Airway epithelial cell (primary cell): ENCODE results near the gene GLCE. TPM values are rescaled to one million over a fixed set of nuclear protein-coding genes. Genes with fewer than 3 reads are reported as not detected.

ENCODE experiments used
- total RNA-seq: library from RNA; depleted of rRNA; stranded (reverse); fragments of >200 nt; gene quantifications from 2 replicates; pipeline ENCODE4 v1.2.3, GENCODE V29; 2015

The GLCE gene
- total RNA-seq, result 10.1 and 11.8 TPM in 2 replicates

DNA sequence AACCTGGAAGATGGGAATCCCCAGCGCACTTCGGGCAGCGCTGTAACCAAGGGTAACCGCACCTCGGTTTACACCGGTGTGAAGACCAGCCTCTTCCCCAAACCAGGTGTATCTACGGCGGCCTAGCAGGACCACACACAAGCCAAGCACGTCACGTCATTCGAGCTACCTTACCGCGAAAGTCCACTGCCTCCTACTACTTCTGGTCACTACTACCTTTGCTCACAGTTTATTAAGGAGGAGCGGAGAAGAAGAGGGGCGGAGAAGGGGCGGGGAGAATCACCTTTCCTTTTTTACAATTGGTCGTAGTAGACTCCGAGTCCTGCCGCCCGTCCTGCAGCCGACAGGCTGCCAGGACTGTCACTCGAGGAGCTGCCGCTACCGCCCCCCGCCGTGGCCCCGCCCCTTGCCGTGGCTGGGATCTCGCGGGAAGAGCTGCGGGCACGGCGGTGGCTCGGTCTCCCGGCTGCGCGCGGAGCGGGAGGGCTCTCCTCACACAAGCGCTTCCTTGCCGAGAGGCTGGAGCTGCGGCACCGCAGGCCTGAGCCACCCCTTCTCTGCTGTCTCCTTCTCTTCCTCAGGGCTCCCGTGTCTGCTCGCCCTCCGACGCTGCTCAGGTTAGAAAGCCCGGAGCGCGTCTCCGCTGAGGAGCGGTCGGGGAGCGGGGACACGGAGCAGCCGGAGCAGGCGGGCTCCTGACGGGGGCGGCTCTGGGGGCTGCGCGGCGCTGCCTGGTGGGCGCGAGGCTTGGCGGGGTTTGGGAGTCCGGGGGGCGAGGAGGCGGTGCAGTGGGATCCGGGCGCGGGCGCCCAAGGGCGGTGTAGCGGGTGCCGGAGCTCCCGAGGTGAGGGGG lies at the start of gene GLCE:
GLCE (plus strand) TSS at position 495 of the 853 bp plus-strand sequence. CDS start 95,172 bp downstream, outside the sequence.

DNA sequence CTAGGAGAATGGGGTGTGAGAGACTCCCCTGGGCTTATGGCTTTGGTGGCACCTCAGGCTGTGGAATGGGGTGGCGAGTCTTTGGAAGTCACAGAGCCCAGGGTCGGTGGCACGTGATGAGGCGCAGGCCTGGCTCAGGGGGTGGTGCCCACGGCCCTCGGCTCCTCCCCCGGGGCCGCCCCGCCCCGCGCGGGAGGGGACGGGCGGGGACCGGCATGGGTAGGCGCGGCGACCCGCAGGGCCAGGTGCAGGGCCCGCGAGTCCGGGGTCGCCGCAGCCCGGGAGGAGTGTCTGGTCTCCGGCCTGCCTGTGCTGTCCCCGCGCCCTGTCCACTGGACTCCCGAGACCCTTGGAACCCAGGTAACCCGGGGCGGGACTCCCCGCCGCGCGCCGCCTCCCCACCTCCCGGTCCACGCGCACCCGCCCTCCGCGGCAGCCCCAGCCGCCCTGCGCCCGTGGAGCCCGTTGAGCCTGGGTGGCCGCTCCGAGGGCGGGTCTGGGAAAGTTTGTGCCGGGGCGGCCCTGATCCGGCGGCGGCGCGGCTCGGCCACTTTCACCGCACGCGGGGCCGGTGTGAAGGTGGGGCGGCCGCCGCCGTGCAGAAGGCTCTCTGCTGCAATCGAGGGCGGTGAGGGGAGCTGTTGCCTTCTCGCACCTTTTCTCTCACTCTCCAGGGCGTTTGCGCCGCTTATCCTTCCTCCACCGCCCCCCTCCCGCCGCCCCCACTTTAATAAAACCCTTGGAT lies 138.4 kb downstream of the GLCE start, which contains the start of gene PAQR5:
PAQR5 (plus strand) TSS at position 216 of the 745 bp plus-strand sequence. CDS start 61,169 bp downstream, outside the sequence.

Other genes starting within 250 kb of the GLCE start
- 4.7 and 5.0 TPM in 2 replicates for gene SPESP1, start 230.1 kb upstream of the GLCE start, total RNA-seq
- 0.14 TPM in 1 of 2 replicates, not detected in the other for gene NOX5, start 145.9 kb upstream of the GLCE start, total RNA-seq
- gene PAQR5, start 138.3 kb downstream of the GLCE start, total RNA-seq, result 1.0 and 4.7 TPM in 2 replicates